ENCODE data around the gene ITIH1. TPM values are rescaled to one million over a fixed set of nuclear protein-coding genes. Genes with fewer than 3 reads are reported as not detected.

Gene ITIH1
- total and polyA plus RNA-seq, 11 donors, result 0.04 to 0.23 (median 0.21) TPM; not detected in 8

DNA sequence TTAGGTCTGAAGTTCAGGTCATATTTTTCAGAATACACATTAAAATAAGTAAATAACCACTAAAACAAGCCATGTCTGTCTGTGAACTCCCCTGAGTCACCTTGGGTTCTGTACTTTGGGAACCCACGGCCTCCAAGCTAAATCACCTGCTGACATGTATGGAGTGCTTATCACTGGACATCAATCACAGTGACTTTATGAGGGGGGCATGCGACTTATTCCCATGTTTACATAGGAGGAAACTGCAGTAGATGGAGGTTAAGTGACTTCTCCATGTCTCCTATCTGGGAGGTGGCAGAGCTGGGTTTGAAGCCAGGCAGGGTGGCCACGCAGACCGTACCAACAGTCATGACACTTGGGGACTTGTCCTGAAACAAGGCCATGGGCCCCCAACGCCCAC is 45.0 kb downstream of the ITIH1 start:
- Histone ChIP-seq H3K9me3 (no peaks in the 10 kb centered on the region), H3K4me3 (no peak overlapping the region), H3K27ac (no peak overlapping the region), H3K4me1 (no peaks in the 10 kb centered on the region), H3K36me3 (peaks cover 0 to 29% (median 6%) of the 10 kb centered on the region in 9 donors), H3K27me3 (no peaks in the 10 kb centered on the region)
- DNase-seq (no peak), ATAC-seq (no peak)
- 84 to 96% (median 93%) methylated on average over 5 of the region's 5 CpGs for WGBS, 4 donors
- intact Hi-C loops (cut with DNase I), result no loop called here
- TF ChIP-seq, protein P1, sequence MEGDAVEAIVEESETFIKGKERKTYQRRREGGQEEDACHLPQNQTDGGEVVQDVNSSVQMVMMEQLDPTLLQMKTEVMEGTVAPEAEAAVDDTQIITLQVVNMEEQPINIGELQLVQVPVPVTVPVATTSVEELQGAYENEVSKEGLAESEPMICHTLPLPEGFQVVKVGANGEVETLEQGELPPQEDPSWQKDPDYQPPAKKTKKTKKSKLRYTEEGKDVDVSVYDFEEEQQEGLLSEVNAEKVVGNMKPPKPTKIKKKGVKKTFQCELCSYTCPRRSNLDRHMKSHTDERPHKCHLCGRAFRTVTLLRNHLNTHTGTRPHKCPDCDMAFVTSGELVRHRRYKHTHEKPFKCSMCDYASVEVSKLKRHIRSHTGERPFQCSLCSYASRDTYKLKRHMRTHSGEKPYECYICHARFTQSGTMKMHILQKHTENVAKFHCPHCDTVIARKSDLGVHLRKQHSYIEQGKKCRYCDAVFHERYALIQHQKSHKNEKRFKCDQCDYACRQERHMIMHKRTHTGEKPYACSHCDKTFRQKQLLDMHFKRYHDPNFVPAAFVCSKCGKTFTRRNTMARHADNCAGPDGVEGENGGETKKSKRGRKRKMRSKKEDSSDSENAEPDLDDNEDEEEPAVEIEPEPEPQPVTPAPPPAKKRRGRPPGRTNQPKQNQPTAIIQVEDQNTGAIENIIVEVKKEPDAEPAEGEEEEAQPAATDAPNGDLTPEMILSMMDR (IDR thresholded peaks at IDR 0.05), result no peak
- no peak for TF ChIP-seq POLR2A (IDR thresholded peaks at IDR 0.05)

DNA sequence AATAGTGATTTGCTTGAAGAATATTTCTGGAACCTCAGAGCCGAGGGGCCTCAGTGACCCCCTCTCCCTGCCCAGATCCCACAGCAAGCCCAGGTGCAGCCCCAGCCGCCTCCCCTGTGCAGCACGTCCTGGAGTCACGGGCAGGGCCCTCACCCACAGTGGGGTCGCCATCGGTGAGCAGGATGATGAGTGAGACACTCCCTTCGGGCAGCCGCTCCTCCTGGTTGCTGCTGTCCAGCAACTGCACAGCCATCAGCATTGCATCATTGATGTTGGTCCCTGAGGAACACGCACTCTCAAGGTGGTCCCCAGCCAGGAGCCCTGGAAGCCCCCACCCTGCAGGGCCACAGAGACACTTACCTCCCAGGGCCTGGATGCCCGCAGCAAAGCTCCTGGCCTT is 46.6 kb downstream of the ITIH1 start:
- peaks cover 0 to 29% (median 6%) of the 10 kb centered on the region in 9 donors for H3K36me3 ChIP-seq
- no peaks in the 10 kb centered on the region for H3K27me3 ChIP-seq
- intact Hi-C loops (cut with DNase I), result no loop called here
- no peak overlapping the region for H3K27ac ChIP-seq
- DNase-seq (no peak), ATAC-seq (no peak)
- 88 to 95% (median 90%) methylated on average over 4 to 10 of the region's 10 CpGs for WGBS, 4 donors
- TF ChIP-seq, protein P1 (IDR thresholded peaks at IDR 0.05), result no peak
- no peak for TF ChIP-seq POLR2A (IDR thresholded peaks at IDR 0.05)
- H3K4me3 ChIP-seq, result no peak overlapping the region
- no peaks in the 10 kb centered on the region for H3K9me3 ChIP-seq
- no peaks in the 10 kb centered on the region for H3K4me1 ChIP-seq

DNA sequence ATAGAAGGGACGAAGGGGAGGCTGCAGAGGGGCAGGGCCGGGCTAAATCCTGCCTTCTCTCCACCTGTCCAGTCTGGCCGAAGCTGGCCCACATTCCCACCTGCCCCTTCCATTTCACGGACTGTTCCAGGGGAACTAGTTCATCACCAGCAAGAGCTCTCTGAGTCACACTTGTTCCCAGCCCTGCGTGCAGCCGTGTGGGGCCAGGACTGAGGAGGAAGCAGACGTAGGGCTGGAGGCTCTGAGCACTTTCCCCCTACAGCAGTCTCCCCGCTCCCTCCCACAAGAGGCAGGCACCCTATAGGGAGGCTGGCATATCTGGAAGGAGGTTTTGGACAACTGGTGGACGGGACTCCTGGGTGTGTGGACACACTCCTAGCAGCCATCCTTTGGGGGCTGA is 50.0 kb downstream of the ITIH1 start:
- peaks cover 0 to 21% (median 6%) of the 10 kb centered on the region in 12 donors for H3K4me1 ChIP-seq
- ATAC-seq (no peak), DNase-seq (no peak)
- H3K27ac ChIP-seq, result no peak overlapping the region
- H3K4me3 ChIP-seq, result no peak overlapping the region
- no peaks in the 10 kb centered on the region for H3K9me3 ChIP-seq
- no peak for TF ChIP-seq POLR2A (IDR thresholded peaks at IDR 0.05)
- TF ChIP-seq, protein P1 (IDR thresholded peaks at IDR 0.05), result no peak
- H3K27me3 ChIP-seq, result no peaks in the 10 kb centered on the region
- intact Hi-C loops (cut with DNase I), result no loop called here
- H3K36me3 ChIP-seq, result peaks cover 0 to 25% (median 6%) of the 10 kb centered on the region in 9 donors
- WGBS, 4 donors, result 70 to 77% (median 76%) methylated on average over 4 to 9 of the region's 9 CpGs

DNA sequence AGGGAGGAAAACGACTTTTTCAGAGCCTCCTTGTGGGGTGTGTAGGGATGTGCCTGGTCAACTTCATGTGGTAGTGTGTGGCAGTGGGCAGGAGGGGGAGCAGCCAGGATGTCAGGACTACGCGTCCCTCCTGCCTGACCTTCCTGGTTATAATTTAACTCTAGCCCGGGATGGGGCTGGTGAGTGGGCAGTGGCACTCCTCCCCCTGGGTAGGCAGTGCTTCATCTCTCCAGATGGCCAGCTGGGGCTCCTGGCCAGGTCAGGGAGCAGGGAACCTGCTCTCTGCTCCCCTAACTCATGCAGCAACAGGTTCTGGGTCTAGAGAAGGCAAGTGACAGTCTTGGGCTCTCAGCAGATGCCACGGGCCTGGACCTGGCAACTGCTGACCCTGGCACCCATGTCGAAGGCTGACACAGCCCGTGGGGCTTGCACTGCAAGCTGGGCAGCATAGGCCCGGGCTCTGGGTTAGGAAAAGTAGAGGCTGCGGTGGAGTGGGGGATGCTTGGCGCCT is 50.5 kb downstream of the ITIH1 start:
- ATAC-seq, result no peak
- WGBS, 4 donors, result 69 to 88% (median 74%) methylated on average over 9 to 10 of the region's 10 CpGs
- Histone ChIP-seq H3K27me3 (no peaks in the 10 kb centered on the region), H3K9me3 (no peaks in the 10 kb centered on the region), H3K36me3 (peaks cover 0 to 21% (median 6%) of the 10 kb centered on the region in 9 donors), H3K4me3 (no peak overlapping the region), H3K27ac (no peak overlapping the region), H3K4me1 (peaks cover 0 to 24% (median 6%) of the 10 kb centered on the region in 12 donors)
- intact Hi-C loops (cut with DNase I), result no loop called here
- TF ChIP-seq, protein P1 (IDR thresholded peaks at IDR 0.05), result no peak
- TF ChIP-seq POLR2A (IDR thresholded peaks at IDR 0.05), result no peak
- no peak for DNase-seq
